PC-9 (cell line): ENCODE results near the gene CHURC1.

Source experiments
- EZH2 ChIP-seq: fragments of 200-600 bp; sonication (generic); IDR thresholded peaks from 2 replicates; pipeline ENCODE4 v1.8.0; 2017; ENCODE audit warnings: antibody characterized with exemption, low read depth
- TF ChIP-seq, protein P1 (sequence below): fragments of 200-600 bp; sonication (generic); conservative IDR thresholded peaks from 2 replicates; pipeline ENCODE4 v1.6.1; 2017; ENCODE audit warnings: mixed run types, antibody characterized with exemption, mild to moderate bottlenecking, moderate library complexity

DNA sequence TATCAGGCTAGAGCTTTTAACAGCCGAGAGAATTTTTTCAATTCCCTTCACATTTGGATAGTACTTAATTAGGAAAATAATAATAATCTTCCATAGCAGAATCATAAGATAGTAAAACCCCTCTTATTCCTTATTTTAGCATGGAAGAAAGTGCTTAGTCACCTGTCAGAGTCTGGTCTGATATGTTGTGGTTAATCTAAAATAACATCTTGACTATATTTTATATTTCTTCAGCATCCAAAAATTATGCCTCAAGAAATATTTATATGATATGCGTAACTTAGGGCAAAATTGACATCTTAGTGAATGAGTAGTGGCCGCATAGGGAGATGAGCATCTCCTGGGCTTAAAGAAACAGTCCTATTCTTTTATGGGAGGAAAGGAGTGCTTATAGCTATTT, 12.8 kb downstream of the CHURC1 start:
- TF ChIP-seq, protein P1, sequence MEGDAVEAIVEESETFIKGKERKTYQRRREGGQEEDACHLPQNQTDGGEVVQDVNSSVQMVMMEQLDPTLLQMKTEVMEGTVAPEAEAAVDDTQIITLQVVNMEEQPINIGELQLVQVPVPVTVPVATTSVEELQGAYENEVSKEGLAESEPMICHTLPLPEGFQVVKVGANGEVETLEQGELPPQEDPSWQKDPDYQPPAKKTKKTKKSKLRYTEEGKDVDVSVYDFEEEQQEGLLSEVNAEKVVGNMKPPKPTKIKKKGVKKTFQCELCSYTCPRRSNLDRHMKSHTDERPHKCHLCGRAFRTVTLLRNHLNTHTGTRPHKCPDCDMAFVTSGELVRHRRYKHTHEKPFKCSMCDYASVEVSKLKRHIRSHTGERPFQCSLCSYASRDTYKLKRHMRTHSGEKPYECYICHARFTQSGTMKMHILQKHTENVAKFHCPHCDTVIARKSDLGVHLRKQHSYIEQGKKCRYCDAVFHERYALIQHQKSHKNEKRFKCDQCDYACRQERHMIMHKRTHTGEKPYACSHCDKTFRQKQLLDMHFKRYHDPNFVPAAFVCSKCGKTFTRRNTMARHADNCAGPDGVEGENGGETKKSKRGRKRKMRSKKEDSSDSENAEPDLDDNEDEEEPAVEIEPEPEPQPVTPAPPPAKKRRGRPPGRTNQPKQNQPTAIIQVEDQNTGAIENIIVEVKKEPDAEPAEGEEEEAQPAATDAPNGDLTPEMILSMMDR = no peak
- no peak for TF ChIP-seq EZH2
